ENCODE measurements around the gene MEIS1.

MEIS1 gene

DNA sequence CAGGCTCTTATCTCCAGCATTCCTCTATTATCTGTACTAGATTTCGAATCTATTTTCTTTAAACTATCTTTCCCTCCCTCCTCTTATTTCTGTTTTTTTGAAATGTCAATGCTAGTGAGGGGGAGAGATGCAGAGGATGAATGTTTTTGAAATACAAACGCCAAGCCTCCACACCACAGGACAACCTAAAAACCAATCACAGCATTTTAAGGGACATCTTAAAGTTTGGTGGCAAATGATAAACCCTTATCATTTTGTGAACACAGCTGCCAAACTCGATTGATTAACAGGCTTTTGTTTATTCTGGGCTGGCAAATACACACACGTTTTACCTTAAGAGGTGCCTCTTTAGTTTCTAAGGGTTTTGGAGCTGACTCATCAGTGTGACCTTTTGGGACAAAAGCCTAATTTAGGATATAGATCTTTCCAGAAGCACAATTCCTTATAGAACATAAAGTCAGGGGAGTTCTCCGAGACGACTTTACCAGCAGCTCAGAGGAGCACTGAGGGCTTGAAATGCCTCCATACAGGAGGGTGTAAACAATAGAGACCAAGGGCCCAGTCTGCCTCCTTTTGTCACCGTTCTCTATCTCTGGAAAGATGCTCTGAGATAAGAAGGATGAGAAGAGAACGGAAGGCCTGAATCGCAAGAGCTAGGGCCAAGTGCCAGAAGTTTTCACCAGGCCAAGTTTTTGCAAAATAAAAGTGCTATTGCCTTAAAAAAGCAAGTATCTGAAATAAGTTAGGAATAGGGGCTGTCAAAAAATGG, 4.2 kb upstream of the MEIS1 start:
- H3K27ac ChIP-seq = no peak overlapping the region
- no peak overlapping the region for H3K4me3 ChIP-seq

- no peak overlapping the region for H3K4me3 ChIP-seq
- no peak overlapping the region for H3K27ac ChIP-seq
Measured at GRCh38 chr2:66431274-66431642, 3.7 kb upstream of the MEIS1 start.

- H3K4me3 ChIP-seq = peak overlapping the region in 2 of 7 experiments; percentile 49 to 59
- H3K27ac ChIP-seq = no peak overlapping the region
Measured at GRCh38 chr2:66431846-66432587, 2.9 kb upstream of the MEIS1 start.

DNA sequence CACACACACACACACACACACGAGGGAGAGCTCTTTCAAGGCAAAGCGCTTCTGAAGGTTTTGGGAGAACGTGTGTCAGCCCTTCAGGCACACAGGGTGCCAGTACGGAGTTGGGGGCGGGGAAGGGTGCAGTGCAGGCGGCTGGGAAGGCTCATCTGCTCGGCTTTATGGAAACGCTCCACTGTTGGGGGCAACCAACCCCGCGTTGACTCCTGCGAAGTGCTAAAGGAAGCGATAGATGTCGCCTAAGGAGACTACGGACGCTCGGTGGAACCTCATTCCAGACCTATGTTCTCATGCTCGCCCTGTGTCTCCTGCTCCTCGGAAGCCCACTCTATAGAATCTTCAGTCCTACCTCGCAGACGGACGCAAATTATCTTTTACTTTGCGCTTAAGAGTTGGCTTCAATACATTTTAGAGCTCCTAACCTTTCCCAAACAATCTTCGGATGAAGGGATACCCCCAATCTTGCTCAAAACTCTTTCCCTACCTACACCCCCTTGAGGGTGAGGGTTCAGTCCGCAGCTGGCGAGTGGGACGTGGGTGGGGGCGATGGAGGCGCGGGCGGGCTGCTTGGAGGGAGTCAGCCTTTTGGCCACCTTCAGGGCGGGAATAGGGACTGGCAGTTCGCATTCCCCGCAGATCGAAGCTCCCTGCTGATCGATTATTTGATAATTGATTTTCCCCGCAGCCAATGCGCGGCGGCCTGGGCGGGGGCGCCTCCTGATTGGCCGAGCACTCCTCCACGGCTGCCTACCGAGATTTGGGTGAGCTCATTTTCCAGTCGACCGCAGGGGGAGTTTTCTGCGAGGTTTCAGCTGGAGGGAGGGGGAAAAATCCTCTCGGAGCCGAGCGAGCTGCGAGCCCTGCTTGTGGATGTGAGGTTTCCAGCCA, 1.9 kb upstream of the MEIS1 start:
- peak overlapping the region; percentile 43 to 76 (median 51) for H3K4me3 ChIP-seq
- H3K27ac ChIP-seq = peak overlapping the region in 20 of 21 experiments; percentile 46 to 96 (median 88)

DNA sequence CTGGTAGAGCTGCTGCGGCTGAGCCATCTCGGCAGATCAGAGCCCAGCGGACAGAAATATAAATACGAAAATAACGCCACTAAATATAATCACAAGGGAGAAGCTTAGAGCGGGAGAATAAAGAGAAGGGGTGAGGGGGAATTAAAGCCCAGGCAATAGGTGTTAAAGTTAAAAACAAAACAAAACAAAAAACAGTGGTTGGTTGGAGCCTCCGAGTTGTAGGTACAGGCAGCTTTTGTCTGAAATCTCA, 1.3 kb upstream of the MEIS1 start:
- Histone ChIP-seq H3K4me3 (peak overlapping the region; percentile 43 to 76 (median 51)), H3K27ac (peak overlapping the region; percentile 46 to 96 (median 88))

DNA sequence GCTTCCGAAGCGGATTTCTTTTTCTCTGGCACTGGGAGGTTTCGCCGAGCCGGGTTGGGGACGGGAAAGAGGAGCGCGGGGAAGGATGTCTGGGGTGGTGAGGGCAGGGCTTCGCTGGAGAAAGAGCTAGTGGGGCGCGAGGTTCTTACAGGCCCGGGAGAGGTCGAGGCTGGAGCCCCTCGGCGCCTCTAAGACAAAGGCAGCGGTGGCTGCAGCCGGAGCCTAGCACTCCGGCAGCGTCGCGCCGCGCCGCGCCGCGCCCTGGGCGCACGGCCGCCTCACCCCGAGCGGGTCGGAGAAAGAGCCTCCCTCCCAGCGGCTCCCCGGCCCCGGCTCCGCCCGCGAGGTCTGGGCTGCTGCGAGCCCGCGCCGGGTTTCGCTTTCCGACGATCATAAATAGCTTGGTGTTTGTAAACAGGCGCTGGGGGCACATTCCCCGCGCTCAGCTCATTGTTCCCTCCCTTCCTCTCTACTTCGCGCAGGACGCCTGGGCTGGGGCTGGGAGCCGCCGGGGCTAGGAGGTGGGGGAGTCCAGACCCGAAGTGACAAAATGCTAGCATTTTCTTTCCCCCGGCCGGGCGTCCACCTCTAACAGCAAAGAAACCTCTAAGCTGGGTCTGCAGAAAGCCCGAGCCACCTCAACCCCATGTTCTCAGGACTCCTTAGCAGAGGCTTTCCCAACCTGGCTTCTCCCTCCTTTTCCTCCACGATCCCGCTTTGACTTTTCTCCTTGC, 813 bp upstream of the MEIS1 start:
- Histone ChIP-seq H3K4me3 (peak overlapping the region; percentile 43 to 76 (median 51)), H3K27ac (peak overlapping the region; percentile 46 to 96 (median 88))

DNA sequence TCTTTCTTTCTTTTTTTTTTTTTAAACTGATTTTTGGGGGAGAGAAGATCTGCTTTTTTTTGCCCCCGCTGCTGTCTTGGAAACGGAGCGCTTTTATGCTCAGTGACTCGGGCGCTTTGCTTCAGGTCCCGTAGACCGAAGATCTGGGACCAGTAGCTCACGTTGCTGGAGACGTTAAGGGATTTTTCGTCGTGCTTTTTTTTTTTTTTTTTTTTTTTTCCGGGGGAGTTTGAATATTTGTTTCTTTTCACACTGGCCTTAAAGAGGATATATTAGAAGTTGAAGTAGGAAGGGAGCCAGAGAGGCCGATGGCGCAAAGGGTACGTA, 587 bp downstream of the MEIS1 start:
- H3K27ac ChIP-seq = peak overlapping the region in 18 of 21 experiments; percentile 71 to 96 (median 90)
- peak overlapping the region; percentile 43 to 76 (median 51) for H3K4me3 ChIP-seq

- H3K4me3 ChIP-seq = peak overlapping the region; percentile 43 to 76 (median 51)
Measured at GRCh38 chr2:66435963-66436362, 1.0 kb downstream of the MEIS1 start.

GRCh38 chr2:66436581-66437001, 1.7 kb downstream of the MEIS1 start:
- Histone ChIP-seq H3K4me3 (peak overlapping the region in 6 of 7 experiments; percentile 43 to 76 (median 55)), H3K27ac (peak overlapping the region in 12 of 21 experiments; percentile 55 to 94 (median 86))

More at GRCh38 chr2:66435963-66436362, 1.0 kb downstream of the MEIS1 start:
- peak overlapping the region in 15 of 21 experiments; percentile 71 to 96 (median 91) for H3K27ac ChIP-seq

DNA sequence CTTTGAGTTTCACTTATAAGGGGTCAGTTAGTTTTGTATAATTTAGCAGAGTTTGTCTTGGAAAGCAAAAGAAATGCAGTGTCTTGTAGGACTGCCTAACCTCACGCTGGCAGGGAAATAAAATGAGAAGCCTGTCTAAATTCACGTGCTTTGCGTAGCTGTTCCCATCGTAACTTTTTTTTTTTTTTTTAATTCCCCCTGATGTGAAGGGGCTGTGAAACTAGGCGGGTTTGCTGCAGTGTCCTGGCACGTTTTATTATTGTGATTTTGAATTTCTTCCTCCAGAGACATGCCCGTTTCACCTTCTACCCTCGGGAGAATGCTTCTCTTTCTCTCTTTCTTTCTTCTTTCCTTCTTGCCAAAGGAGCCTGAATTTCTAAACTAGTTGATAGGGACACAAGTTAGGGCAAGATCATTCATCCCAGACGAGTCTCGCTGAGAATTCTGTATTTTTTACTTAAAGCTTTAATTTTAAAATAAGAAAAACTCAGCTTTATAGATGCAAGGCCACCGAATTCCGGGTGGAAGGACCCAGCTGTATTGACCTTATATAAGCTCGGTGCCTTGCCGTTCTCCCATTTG, 2.3 kb downstream of the MEIS1 start:
- peak overlapping the region in 6 of 7 experiments; percentile 12 to 63 (median 34) for H3K4me3 ChIP-seq
- peak overlapping the region in 17 of 21 experiments; percentile 15 to 94 (median 81) for H3K27ac ChIP-seq

DNA sequence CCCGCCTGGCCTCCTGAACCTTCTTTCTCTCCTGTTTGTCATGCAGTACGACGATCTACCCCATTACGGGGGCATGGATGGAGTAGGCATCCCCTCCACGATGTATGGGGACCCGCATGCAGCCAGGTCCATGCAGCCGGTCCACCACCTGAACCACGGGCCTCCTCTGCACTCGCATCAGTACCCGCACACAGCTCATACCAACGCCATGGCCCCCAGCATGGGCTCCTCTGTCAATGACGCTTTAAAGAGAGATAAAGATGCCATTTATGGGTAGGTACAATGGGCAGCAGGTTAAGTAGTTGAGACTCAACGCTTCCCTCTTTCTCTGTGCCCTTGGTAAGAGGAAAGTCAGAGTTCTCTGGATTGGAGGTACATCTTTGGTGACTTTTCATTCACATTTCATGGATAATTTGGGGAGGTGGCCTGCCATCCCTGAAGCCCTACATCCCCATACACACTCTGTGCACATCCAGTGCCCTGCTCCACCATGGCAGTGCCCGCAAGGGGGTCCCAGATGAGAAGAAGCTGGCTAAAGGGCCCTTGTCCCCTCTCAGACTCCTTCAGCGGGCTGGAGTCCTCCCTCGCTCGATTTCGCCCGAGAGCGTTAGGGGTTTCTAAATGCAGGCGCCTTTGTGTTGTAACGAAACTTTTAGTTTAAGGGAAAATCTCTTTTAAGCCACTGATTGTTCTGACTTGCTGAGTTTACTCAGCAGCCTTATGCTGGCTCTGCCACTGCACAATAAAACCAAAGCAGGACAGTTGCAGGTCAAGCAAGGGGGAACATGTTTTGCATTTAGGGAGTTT, 3.0 kb downstream of the MEIS1 start:
- Histone ChIP-seq H3K4me3 (peak overlapping the region in 6 of 7 experiments; percentile 12 to 63 (median 34)), H3K27ac (peak overlapping the region in 17 of 21 experiments; percentile 15 to 94 (median 81))

DNA sequence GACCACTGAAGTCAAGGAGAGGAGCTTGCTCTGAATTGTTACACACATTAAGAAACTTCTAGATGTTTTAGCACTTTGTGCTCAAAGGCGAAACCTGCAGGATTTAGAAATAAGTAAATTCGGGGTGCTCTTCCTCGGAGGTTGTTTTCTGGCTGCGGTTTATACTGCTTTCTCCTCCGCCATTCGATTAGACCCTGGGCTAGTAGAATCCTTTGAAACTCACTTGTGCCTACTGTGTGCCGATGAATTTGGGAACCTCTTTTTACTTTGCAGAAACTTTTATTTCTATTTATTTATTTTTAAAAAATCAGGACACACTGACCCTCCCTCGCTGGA, 3.5 kb downstream of the MEIS1 start:
- Histone ChIP-seq H3K27ac (peak overlapping the region in 15 of 21 experiments; percentile 56 to 94 (median 81)), H3K4me3 (peak overlapping the region in 3 of 7 experiments; percentile 44 to 63 (median 59))

- peak overlapping the region in 19 of 21 experiments; percentile 4 to 94 (median 74) for H3K27ac ChIP-seq
- peak overlapping the region; percentile 5 to 63 (median 34) for H3K4me3 ChIP-seq
Measured at GRCh38 chr2:66438891-66439811, 4.2 kb downstream of the MEIS1 start.

DNA sequence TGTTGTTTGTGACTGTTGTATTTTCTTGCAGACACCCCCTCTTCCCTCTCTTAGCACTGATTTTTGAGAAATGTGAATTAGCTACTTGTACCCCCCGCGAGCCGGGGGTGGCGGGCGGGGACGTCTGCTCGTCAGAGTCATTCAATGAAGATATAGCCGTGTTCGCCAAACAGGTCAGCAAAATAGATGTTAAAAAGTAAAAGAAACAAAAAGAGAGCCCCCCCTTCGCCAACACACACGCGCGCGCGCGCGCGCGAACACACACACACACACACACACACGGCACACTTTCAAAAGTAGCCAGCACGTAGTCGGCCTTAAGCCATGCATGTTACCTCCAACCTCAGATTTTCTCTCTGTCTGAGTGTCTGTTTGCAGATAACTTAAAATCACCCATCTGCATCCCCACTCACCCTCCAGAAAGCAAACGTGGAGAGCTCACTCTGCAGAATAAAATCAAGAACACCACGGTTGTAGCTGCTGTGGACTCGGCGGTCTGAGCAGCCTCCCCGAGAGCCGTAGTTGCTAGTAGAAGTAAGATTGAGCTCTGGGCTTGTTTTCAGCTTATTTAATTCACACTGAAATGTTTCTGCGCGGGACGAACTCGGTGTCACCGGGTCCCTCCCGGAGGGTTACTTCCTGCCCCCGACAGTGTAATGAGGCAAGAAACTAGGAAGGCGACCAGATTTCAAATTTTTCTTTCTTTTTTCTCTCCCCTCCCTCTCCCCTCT, 5.1 kb downstream of the MEIS1 start:
- peak overlapping the region in 16 of 21 experiments; percentile 37 to 94 (median 74) for H3K27ac ChIP-seq
- peak overlapping the region; percentile 10 to 63 (median 34) for H3K4me3 ChIP-seq

DNA sequence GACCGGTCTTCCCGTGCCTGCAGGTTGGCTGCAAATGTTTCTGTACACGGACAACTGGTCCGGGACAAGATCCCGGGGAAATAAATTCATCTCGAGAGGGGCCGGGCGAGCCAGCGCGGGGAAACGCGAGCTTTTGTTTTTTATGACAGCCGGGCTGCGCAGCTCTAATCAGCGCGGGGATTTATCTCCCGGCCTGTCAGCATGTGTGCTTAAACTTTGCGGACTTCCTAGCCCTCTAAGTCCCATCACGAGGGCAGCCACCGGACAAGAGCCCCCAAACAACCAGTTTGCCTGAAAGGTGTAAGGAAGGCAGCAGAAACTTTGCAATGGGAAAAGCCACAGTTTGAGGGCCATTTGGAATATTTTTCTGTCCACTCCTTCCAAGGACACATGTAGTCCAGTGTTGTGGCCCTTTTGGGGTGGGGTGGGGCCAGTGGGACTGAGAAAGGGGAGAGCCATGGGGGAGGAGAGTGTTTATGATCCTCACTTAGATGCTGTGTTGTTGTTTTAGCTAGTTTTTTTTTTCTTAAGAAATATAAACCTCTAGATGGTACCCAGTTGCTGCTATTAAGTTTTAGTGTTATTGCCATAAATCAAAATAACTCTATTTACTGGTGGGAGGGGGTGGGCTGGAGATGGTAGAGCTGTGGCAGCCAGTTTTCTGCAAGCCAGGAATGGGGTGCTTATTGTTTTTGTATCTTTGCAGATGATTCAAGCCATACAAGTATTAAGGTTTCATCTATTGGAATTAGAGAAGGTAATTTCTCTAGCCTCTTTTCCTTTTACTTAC, 6.0 kb downstream of the MEIS1 start:
- H3K4me3 ChIP-seq = peak overlapping the region in 6 of 7 experiments; percentile 10 to 63 (median 39)
- peak overlapping the region in 14 of 21 experiments; percentile 24 to 94 (median 71) for H3K27ac ChIP-seq
